Activated CD8-positive, alpha-beta memory T cell treated with anti-CD3 and anti-CD28 coated beads, Interleukin-2, amount 50 U/mL, for 4 hours (primary cell): ENCODE results near the gene NBDY.
"Not testable (repeated sequence)": the region's sequence is repeated elsewhere in the genome, so short reads cannot be mapped to it uniquely, and the experiment has no call there.

Experiments used
- DNase-seq: peaks from one replicate; pipeline ENCODE4 v3.0.0-alpha.2; 2020

The NBDY gene

GRCh38 chrX:56729152-56729850 is at the start of gene NBDY:
TSS of gene NBDY (plus strand) at chrX:56729243. CDS start at chrX:56729354, 111 bp downstream.
- peak; percentile 18 for DNase-seq

- not testable (repeated sequence) for DNase-seq
Observed at GRCh38 chrX:56704530-56704929, 24.5 kb upstream of the NBDY start.

DNA sequence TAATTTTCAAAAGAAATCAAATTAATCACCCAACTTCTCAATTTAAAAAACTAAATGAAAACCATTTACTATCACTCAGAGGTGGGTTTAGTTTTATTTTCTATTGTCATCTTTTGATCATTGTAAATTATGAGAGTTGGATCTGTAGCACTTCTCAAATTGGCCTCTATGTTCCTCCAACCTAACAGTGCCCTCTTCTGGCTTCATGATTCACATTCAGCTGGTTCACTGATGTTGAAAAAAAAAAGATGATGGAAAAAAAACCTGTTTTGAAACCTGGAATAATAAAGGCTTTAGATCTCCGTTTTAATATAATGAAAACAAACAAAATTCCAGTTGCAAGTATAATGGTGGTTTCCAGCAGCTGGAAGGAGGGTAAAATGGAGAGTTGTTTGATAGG is 2.4 kb upstream of the NBDY start:
- DNase-seq: no peak

DNA sequence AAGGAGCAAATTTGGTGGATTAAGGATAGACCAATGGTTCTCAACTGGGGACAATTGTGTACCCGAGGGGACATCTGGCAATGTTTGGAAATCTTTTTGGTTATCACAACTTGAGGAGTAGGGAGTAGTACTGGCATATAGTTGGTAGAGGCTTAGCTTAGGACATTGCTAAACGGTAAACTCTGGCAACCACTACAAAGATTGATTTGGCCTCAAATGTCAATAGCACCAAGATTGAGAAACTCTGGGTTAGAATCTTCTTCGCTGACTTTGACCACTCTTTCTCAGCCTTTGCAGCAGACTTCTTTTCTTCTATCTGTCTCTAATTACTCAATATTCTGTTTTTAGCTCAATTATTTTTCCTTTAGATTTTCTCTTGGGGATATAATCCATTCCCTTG is 1.5 kb upstream of the NBDY start:
- DNase-seq: no peak

- no peak for DNase-seq
Observed at GRCh38 chrX:56728321-56728720, 722 bp upstream of the NBDY start.

DNA sequence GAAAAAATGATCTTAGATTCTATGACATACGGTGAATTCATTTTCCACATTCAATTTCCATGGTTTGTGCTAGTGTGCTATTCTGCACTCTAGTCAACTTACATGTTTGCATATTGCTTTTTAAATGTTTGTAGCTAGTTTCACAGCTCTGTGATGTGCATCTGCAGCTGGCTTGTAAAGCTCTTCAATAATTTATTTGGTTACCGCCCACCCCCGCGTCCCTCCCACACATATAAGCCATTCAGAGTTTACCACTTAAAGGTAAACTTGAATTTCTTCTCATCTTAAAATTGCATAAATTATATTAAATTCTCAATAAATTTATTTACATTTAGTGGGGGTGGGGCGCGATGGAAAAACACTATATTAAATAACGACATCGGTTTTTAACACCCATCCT is 291 bp upstream of the NBDY start:
- DNase-seq: peak; percentile 22

DNA sequence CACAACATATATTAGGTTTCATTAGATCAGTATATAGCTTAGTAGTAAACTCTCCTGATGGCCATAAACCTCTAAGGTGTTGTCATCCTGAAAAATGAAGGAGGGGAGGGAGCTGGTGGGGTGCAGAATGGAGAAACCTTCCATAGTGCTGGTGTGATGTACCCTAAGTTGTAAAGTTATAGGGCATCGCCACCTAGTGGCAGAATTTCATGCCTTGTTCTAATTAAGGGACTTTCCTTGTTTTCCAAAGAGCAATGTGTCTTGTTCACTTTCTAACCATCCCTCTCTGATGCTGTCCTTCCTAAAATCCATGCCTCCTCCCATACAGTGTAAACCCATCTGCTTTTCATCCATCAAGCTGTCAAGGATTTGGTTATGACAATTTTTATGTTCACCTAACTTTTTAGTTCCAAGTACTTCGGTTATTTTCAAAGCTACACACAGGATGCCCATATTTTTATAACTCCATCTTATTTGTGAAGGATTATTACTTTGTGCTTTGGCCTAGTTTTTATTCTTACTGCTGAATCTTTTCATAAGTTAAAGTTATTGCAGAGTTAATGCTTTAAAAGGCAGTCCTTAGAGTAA is 4.5 kb downstream of the NBDY start:
- peak; percentile 55 for DNase-seq

GRCh38 chrX:56736219-56736618 is 7.2 kb downstream of the NBDY start:
- no peak for DNase-seq

DNA sequence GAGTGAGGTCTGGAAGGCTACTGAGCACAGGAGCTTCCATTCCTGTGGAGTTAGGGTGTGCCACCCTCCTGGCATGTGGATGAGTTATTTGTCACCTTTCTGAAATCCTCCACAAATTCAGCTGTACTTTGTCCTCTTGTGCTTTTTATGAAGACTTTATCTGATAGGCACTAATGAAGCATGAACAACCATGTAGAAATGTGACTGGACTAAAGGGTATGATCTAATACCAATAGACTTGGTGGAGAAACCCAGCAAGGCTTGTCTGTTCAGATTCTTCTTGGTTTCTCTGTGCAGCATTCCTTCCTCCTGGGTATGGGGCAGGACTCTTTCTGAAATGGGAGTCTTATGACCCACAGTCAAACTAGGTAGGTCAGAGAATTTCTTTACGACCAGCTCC is 9.6 kb downstream of the NBDY start:
- no peak for DNase-seq

GRCh38 chrX:56744996-56745395 is 16.0 kb downstream of the NBDY start:
- DNase-seq: no peak

- DNase-seq: no peak
Observed at GRCh38 chrX:56746996-56747395, 18.0 kb downstream of the NBDY start.

DNA sequence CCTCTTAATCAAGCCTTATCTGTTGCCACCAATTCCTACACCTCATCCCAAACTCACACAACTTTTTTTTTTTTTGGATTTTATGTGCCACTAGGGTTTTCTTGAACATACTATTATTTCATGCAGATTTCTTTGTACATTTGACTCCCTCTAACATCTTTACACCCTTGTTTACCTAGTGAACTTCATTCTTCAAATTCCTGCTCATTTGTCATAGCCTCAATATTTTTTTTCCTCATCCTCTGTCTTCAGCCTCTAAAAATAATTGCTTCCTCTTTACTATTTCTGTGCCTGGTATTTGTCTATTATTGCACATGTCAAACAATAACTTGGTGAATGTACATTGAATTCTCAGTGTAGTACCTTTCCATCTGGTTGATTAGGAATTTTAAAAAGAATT is 22.0 kb downstream of the NBDY start:
- no peak for DNase-seq

- no peak for DNase-seq
Observed at GRCh38 chrX:56757327-56757726, 28.3 kb downstream of the NBDY start.

GRCh38 chrX:56758456-56758855 is 29.4 kb downstream of the NBDY start:
- DNase-seq: no peak

- no peak for DNase-seq
Observed at GRCh38 chrX:56759736-56760409, 30.8 kb downstream of the NBDY start.

- DNase-seq: not testable (repeated sequence)
Observed at GRCh38 chrX:56760410-56761124, 31.5 kb downstream of the NBDY start.

DNA sequence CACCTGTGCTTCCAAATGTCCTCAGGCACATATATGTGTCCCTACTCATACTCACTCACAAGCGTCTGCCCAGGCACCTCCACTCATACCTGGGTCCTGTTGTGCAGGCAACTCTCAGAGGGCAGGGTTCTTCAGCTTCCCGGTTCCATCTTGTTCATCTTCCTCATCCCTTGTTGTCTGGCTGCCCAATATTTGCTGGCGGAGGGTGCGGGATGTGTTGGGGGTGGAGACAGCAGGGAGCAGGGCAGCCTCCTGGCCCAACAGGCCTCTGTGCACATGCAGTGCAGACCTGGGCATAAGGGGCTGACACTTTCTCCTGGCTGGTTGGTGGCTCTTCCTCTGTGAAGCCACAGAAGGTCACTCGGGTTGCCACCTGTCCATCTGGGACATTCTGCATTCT is 32.1 kb downstream of the NBDY start:
- no peak for DNase-seq

DNA sequence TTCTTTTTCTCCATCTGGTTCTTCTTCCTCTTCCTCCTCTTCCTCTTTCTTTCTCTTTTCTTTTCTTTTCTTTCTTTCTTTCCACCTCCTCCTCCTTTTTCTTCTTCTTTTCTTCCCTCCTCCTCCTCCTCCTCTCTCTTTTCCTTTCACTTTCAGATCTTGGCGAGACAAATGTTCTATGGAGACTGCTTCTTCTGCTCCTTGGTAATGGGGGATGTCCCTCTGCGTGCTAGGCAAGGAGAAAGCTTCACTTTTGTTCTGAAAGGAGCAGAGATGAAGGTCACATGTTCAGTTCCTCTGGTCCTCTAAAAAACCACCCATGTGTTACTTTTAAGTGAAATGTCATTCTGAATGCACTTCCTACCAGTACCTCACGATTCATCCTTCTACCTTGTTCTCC is 33.2 kb downstream of the NBDY start:
- DNase-seq: no peak

DNA sequence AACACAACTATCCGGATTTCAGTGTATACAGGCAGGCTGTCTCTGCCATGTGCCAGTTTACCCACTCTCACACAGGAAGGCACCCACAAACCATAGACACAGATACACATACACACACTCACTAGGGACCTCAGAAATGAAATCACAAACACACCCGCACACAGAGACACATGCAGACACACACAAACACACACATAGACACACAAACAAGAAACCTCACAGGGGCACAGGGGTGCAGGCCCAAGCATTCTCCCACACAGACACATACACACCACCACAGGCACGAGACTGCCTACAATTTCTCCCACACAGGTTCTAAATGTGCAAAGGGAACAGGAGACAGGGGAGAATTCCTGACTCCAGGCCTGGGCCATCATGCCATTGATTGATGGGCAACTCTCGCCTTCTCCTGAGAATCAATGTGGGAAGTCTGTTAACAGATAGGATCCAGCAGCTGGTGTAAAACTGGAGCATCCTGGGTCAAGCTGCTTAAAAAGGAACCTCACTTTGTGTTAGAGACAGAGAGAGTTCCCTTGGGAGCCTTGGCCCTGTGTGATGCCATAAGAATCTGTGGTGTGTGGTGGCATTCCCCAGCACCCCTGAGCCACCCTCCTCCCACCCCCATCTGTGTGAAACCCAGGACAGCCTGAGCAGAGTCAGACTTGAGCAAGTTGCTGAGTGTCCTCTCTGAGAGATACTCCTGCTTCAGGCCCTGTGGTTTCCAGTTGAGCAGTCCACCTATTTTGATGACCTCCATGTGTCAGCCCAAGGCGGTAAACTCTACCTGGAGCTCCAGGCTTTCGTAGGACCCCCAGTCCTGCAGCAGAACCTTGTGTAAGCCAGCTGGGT is 33.9 kb downstream of the NBDY start:
- no peak for DNase-seq

GRCh38 chrX:56763556-56764152 is 34.6 kb downstream of the NBDY start:
- peak; percentile 79 for DNase-seq

- peak; percentile 75 for DNase-seq
Observed at GRCh38 chrX:56764153-56764974, 35.3 kb downstream of the NBDY start.
